ENCODE data around the gene STUM.

The STUM gene

DNA sequence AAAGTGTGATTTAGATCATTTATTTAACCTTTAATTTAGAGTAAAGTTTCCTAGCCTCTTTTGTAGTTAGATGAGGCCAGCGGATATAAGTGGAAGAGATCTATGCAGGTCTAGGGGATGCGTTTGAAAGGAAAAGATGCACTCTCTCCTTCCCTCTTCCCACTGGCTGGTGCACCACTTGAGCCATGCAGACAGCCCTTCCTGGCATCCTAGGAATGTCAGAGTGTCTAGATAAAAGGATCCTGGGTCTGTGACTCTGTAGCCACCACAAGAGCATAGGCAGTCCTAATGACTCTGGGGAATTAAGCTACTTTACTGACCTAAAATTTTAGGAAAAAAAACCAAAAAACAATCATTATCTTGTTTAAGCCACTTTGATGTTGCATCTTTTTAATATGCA is 16.0 kb upstream of the STUM start:
- H3K4me3 ChIP-seq (ENCODE audit: low read depth, low read length), result no peak overlapping the region

DNA sequence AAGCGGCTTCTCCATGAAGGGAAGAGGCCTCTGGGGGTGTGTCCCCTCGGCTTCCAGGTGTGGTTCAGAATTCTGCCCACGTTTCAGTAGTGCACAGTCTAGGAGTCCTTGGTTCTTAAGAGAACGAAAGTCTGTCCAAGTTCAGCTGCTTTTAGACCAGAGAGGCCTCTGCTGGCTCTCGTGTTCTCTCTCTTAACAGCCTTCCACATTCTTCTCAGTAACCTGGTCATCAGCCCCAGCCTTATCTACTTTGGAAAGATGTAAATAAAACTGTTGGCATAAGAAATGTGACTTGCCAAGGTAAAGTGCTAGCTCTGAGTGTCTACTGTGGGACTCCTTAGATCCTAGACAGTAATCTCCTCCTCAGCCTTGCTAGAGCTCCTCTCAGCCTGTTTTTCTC is 15.3 kb upstream of the STUM start:
- H3K4me3 ChIP-seq (ENCODE audit: low read depth, low read length), result no peak overlapping the region

DNA sequence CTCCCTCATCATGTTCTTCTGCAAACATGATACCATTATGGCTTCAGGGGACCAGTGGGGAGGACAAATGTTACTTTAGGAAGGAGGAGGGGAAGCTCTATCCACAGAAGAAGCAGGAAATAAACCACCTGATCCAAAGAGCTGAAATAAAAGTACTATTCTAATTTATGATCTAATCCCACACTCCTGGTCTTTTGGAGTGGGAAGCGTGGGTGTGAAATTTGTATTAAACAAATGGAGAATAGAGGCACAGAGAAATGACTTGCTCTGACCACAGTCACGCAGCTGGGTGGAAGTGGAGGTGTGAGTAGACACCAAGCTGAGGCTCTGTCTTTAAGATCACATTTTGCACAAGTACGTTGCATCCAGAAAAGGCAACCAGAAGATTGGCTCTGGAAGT is 14.5 kb upstream of the STUM start:
- H3K4me3 ChIP-seq (ENCODE audit: low read depth, low read length), result no peak overlapping the region

DNA sequence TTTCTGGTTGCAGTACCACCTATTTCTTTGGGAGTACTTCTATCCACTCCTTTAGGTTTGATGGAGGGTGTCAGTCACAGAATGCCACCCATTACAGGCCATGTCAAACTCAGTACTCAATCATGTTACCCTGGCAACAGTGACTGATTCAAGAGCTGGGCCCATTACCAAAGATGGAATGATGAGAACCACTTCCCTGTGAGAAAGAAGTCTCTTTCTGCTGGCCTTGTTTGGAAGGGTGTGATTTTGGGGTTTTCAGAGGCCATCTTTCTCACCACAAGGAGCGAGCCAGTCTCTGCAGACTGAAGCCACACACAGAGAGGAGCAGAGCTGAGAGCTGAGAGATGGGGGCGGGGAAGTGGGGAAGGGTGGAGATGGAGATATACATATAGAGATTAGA is 13.9 kb upstream of the STUM start:
- no peak overlapping the region for H3K4me3 ChIP-seq (ENCODE audit: low read depth, low read length)

DNA sequence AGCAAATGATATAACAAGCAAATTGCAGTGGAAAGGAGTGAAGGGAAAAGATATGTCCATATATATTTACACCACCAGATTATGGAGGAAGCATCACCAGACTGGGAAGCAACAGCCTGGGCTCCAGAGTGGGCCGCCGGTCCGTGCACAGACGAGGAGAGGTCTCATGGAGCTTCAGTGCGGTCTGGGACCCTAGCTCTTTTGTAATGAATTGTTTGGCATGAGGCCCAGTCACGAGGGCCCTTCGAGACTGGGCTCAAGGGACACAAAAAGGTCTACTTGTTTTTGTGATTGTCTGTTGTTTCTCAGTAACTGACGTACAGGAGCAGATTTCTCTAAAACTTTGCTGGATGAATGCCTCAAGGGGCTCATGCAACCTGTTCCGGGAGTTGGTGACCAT is 12.9 kb upstream of the STUM start:
- H3K4me3 ChIP-seq (ENCODE audit: low read depth, low read length), result no peak overlapping the region

DNA sequence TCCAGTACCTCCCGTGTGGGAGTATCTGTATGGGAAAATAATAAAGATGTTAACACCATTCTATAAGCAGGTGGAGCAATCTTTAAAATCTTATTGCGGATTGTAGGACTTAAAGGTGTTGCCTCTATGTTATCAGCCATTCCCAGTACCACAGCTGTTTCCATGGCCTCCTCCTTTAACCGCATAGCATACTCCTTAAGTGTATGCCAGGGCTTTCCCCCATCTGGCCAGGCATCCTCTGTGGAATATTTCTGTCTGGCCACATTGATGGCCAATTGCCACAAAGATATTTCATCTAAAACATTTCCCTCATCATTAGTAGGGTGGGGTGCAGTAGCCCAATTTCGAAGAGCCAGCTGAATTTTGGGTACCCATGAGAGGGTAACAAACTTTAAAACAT is 7.3 kb upstream of the STUM start:
- H3K4me3 ChIP-seq (ENCODE audit: low read depth, low read length), result no peak overlapping the region

DNA sequence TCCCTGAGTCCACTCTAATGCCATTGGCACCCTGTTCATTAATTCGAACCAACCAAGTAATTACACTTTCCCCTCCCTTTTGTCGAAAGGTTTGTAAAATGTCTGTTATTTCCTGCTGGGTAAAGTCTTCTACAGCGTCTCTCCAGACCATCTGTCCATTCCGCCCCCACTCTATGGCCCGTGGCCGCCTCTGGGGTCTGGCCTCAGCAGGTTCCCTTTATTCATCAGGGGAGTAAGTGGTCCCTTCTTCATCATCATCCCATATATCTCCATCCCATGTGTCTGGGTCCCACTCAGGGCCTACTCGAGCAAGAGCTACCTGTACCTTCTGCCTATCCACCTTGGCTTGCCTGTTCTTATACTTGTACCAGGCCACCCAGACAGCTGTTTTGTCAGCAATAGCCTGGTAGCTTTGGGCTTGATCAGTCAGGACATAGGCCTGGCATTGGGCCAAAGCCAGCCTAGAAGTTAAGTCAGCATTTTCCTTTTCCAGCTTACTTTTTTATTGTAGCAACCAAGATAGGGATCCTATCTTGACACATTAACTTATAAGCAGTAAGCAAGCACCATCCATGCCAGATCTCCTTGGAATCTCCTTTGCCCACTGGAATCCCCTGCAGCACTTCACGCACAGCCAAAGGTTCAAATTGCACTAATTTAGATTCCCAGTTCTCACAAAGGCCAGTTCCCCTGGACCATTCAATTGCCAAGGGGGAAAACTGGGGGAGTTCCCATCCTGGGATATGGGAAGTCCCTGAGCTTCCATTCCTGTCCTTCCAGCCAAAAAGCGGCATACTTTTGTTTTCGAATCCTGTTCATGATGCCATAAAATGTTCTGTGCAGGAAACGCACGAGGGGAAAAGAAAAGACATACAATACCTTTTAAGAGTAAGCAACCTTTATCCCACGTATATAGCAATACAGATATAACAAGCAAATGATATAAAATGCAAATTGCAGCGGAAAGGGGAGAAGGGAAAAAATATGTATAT is 6.6 kb upstream of the STUM start:
- H3K4me3 ChIP-seq (ENCODE audit: low read depth, low read length), result no peak overlapping the region

DNA sequence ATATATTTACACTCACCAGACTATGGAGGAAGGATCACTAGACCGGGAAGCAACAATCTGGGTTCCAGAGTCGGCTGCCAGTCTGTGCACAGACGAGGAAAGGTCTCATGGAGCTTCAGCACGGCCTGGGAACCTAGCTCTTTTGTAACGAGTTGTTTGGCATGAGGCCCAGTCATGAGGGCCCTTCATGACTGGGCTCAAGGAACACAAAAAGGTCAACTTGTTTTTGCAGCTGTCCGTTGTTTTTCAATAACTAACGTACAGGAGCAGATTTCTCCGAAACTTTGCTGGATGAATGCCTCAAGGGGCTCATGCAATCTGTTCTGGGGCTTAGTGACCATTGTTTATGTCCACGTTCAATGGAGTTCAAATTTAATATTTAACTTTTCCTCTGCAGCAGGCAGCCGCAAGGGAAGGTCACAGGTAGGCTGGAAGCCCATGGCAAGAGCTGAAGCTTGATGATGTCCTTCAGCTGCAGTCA is 5.9 kb upstream of the STUM start:
- no peak overlapping the region for H3K4me3 ChIP-seq (ENCODE audit: low read depth, low read length)

DNA sequence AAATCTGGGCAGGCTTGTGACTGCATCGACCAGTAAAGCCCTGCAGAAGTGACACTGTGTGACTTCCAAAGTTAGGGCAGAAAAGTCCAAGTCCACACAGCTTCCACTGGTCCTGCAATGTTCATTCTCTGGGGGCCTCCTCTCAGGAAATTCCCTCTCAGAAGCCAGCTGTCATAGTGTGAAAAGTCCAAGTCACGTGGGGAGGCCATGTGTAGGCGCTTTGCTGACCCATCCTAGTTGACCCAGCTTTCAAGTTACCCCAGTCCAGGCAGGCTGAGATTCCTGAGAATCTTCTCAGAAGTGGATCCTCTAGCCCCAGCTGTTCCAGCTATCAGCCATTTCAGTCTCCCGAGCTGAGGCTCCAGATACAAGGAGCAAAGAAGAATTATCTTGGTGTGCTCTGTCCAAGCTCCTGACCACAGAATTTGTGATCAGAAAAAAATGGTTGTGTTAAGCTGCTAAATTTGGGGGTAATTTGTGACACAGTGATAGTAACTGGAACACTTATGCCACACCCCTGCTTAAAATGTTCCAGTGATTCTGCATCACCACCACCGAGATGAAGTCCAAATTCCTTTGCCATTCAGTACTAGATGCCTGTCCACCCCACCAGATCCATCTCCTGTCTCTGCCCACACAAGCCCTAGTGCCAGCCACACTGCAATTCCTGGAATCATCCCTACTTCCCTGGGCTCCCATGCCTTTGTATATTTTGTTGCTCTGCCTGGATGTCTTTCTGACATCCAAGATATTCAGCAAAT is 2.5 kb upstream of the STUM start:
- H3K4me3 ChIP-seq (ENCODE audit: low read depth, low read length), result no peak overlapping the region

DNA sequence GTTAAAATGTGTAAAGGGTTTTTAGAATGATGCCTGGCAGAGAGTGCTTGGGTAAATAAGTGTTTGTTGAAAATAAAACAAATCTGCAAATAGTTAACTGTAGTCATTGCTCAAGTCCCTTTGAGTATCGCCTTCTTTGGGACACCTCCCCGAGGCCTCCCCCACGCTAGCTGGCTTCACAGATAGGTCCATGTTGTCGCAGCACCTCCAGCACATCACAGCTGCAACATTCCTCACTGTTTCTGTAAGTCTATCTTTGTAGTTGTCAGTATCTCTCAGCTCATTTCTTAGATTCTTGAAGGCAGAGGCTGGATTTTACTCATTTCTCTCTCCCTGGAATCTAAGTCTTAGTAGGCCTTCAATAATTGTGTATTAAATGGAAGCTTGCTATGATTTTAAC is 1.6 kb upstream of the STUM start:
- no peak overlapping the region for H3K4me3 ChIP-seq (ENCODE audit: low read depth, low read length)

DNA sequence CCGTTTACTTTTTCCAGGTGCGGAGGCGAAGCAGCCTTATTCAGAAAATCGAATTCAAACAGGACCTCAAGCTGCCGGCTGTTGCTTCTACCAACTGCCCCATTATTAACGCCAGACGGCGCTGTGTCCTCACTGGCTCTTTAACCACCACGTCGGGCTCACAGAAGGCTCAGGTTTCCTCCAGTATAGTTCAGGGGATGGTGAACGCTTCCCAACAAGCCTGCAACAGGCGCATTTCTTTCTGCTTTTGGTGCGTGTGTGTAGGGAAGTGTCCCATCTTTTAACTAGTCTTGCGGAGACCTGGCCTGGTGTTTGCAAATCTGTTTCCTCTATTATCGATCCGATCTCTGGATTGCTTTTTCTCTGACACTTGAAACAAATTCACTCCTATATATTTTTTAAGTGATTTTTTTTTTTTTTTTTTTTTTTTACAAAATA is 791 bp upstream of the STUM start:
- H3K4me3 ChIP-seq (ENCODE audit: low read depth, low read length), result no peak overlapping the region

DNA sequence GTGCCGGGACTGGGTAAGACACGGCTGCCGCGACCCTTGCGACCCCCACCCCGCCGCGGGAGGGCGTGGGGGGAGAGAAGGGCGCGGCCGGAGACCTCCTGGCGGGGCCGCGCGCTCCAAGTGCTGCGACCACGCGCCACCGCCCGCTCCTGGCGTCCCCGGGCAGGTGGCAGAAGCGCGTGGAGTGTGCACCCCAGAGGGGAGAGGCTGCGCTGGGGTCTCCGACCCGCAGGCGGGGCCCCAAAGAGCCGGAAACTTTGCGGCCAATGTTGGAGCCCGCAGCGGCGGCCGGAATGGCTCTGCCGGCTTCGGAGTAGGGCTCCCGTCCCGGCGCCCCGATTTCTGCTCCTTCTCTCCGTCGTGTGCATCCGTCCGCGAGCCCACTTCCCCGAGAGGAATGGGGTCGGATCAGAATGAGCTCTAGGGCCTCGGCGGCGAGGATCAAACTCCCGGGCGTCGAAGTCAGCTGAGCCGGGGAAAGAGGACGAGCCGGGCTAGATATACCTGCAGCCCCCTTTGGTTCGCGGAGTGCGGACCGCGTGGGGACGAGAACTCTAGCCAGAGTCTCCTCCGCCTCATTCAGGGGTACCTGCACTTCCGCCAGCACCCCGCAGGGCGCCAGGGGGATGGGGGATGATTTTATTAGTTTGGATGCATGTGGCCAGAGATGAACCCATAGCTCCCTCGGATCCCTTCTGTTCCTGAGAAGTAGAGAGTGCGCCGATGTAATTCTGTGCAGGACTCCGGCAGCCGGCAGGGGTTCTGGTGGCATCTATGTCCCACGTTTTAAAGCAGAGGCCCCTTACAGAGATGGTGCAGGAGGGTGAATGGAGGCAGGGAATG is 751 bp downstream of the STUM start:
- H3K4me3 ChIP-seq (ENCODE audit: low read depth, low read length), result peak overlapping the region; percentile 28

DNA sequence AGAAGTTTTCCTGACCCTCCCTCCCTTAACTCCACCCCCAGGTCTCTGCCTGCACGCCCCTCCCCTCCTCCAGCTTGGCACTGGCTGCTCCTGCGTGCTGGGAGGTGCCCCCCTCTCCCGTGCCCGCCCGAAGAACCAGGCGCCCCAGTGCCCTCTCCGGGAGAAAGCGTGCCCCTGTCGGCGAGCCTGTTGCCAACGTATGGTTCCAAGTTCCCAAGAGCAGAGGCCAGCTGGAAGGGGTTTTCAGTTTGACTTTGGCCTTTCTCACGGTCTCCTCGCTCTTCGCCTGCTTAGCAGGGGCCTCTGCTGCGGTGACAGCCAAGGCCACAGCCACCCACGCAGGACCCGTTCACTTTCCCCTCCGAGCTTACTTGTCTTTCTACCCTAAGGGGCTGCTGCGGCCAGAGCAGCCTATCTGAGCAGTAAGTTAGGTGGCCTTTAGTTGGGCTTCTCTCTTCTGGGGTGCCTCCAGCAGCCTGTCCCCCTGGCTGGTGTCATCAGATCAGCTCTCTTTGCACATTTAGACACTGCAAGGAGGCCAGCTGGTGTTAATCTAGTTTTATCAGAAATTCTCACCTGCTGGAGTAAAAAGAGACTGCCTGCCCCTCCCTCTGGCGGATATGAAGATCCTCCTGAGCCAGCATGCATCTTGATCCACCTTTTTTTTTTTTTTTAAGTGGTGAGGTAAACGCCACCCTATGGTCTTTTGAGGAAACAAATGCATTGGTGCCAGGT is 1.5 kb downstream of the STUM start:
- H3K4me3 ChIP-seq (ENCODE audit: low read depth, low read length), result peak overlapping the region; percentile 28

DNA sequence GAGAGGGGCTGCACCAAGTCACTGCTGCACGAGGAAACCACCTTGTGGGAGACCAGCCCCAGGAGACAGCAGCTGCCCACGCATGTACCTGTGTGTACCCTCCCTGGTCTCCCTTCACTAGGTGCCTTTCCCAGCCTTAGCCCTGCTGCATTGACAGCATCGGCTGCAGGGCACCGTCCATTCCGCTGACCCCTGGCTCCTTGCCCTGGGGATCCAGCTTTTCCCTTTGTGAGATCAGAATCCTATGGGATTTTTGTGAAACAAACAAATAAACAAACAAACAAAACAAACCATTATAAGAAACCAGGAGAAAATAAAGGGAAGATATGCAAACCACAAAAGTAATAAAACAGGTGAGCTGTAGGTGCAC is 2.1 kb downstream of the STUM start:
- H3K4me3 ChIP-seq (ENCODE audit: low read depth, low read length), result no peak overlapping the region

DNA sequence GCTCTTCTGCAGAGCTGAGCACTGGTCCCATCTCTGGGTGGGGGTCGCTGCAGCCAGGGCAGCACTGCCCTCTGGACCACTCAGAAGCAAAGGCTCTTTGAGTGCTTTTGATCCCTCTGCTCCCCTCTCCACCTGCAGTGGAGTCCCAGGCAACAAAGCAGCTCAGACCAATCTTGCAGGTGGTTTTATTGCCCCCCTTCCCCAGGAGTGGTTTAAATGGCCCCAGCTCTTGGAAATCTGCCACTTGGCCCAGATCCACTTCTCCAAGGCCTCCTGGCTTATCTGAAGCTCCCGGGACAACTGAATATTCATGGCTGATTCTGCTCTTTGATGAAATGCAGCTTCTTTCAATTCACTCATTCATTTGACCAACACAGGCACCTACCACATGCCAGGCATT is 2.7 kb downstream of the STUM start:
- no peak overlapping the region for H3K4me3 ChIP-seq (ENCODE audit: low read depth, low read length)

DNA sequence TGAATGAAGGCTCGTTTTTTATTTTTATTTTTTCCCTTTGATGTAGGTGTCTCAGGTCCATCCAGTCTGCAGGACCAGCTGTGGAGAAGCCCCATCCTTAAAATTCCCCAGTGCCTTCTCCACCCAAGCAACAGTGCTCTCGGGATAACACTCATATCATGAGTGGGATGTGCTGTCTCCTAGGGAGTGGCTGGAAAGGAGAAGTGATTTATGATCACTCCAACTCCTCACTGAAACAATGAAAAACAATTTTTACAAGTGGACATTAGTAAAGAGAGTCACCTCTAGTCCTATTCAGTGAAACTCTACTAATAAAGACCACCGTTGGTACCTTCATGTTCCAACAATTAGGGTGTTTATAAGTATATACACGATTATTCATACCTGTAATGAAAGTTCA is 3.5 kb downstream of the STUM start:
- no peak overlapping the region for H3K4me3 ChIP-seq (ENCODE audit: low read depth, low read length)

DNA sequence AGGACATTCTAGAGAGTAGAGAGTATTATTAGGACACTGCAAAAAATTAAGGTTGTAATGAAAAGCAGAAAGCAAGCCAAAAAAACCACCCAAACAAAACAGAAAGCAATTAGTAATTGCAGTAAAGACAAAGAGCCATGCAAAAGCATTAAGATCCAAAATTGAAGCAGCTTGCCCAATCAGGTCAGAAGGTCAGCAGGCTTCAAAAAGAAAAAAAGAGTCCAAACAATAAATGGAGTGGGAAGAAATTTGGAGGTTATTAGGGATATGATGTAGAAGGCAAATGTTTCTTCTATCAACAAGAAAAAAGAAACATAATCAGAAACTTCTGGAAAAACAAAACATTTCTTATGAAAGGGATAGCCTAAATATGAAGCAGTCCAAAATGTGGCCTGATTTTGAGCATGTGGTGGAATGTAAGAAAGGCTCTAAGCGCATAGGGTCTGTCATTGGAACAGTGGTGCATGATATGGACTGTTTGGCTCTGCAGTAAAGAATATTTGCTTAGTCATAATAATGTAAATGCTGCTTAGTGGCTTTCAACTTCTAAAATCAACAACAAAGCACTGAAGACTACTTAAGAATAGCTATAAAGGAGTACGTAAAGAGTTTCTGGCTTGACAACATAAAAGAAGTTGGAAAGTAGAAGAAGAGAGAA is 4.8 kb downstream of the STUM start:
- no peak overlapping the region for H3K4me3 ChIP-seq (ENCODE audit: low read depth, low read length)

DNA sequence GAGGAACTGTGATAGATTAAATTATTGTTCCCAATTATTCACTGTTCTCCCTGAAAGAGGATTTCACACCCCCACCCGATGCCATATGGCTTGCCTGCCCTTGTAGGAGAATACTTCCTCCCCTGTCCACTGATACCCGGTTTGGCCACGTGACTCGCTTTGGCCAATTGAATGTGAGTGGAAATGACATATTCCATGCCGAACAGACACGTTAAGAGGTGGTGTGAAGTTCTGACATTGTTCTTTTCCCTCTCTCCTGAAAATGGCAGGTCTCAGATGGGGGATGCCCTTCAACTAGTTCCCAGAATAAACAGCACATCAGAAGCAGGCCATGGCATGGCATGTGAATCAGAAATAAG is 5.3 kb downstream of the STUM start:
- H3K4me3 ChIP-seq (ENCODE audit: low read depth, low read length), result no peak overlapping the region

DNA sequence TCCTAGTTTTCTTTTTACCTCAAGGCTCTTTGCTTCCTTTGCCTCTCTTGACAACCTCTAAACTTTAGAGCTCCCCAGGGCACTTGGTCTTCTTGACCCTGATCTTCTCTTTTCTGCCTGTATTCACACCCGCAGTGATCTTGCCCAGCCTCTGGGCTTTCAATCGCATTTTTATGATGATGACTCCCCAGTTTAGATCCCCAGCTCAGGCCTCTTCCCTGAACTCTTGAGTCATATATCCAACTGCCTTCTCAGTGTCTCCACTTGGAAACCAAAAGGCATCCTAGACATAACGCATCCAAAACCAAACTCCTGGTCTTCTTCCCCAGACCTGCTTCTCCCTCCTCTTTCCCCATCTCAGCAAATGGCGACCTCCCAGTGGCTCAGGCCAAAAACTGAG is 6.5 kb downstream of the STUM start:
- no peak overlapping the region for H3K4me3 ChIP-seq (ENCODE audit: low read depth, low read length)

DNA sequence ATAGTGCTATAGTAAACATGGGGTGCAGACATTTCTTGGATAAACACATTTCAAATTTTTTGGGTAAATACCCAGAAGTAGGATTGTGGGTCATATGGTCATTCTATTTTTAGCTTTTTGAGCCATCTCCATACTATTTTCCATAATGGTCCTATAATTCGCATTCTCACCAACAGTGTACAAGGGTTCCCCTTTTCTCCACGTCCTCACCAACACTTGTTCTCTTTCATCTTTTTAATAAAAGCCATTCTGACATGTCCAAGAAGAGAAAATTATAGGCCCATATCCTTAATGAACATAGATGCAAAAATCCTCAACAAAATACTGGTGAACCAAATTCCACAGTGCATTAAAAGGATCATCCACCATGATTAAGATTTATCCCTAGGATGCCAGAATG is 8.9 kb downstream of the STUM start:
- no peak overlapping the region for H3K4me3 ChIP-seq (ENCODE audit: low read depth, low read length)
